OCI-LY7 (cell line): ENCODE data around the gene NDC1. TPM values are rescaled to one million over a fixed set of nuclear protein-coding genes. Genes with fewer than 3 reads are reported as not detected.

Source experiments
- BruUV-seq: library from RNA; stranded (reverse); fragments of 400-500 nt; replicated peaks from 2 replicates; lab custom pipeline; 2021; lab: Mats Ljungman, UMichigan
- CTCF ChIA-PET: fragments of 300-600 bp; sonication (Branson Sonifier 250); formaldehyde crosslinking; loops from one replicate; lab custom pipeline; 2022; ENCODE audit warnings: antibody characterized with exemption; ENCODE audit not compliant: unreplicated experiment; lab: Charles Lee
- POLR2A ChIA-PET: fragments of 300-600 bp; sonication (Branson Sonifier 250); formaldehyde crosslinking; loops from one replicate; lab custom pipeline; 2022; ENCODE audit warnings: antibody characterized with exemption; lab: Charles Lee
- DNase-seq: peaks from one replicate; pipeline ENCODE4 v3.0.0-alpha.2; 2015; ENCODE audit warnings: low spot score
- H2AFZ ChIP-seq: fragments of 200-600 bp; sonication (generic), shearing (Covaris generic); 2 replicates; pipeline ENCODE4 v1.6.1; 2014; ENCODE audit warnings: mild to moderate bottlenecking, antibody characterized with exemption, low read length, moderate library complexity
- H3K27ac ChIP-seq: fragments of 200-600 bp; sonication (generic); 2 replicates; pipeline ENCODE4 v1.5.1; 2014; ENCODE audit warnings: mixed run types, low read depth, mild to moderate bottlenecking, moderate library complexity, low read length, inconsistent platforms; ENCODE audit not compliant: poor library complexity, severe bottlenecking
- H3K36me3 ChIP-seq: fragments of 200-600 bp; sonication (generic); 2 replicates; pipeline ENCODE4 v1.6.1; 2014; ENCODE audit warnings: mild to moderate bottlenecking, antibody characterized with exemption, low read length, moderate library complexity, mixed read lengths; ENCODE audit not compliant: insufficient read depth
- H3K4me1 ChIP-seq: fragments of 200-600 bp; sonication (generic); 2 replicates; pipeline ENCODE4 v1.5.1; 2014; ENCODE audit warnings: mild to moderate bottlenecking, low read length; ENCODE audit not compliant: insufficient read depth, poor library complexity, severe bottlenecking
- H3K4me2 ChIP-seq: fragments of 200-600 bp; sonication (generic); 2 replicates; pipeline ENCODE4 v1.6.1; 2014; ENCODE audit warnings: mild to moderate bottlenecking, low read length
- H3K4me3 ChIP-seq: fragments of 200-600 bp; sonication (generic); 2 replicates; pipeline ENCODE4 v1.5.1; 2014; ENCODE audit warnings: mild to moderate bottlenecking, low read depth, low read length; ENCODE audit not compliant: poor library complexity, severe bottlenecking
- H3K79me2 ChIP-seq: fragments of 200-600 bp; sonication (generic); 2 replicates; pipeline ENCODE4 v1.6.1; 2016; ENCODE audit warnings: low read depth, mild to moderate bottlenecking, low read length, moderate library complexity, mixed read lengths; ENCODE audit not compliant: insufficient read depth
- H3K9me2 ChIP-seq: fragments of 200-600 bp; sonication (generic); 2 replicates; pipeline ENCODE4 v1.6.1; 2016; ENCODE audit warnings: mild to moderate bottlenecking, low read length, mixed read lengths; ENCODE audit not compliant: insufficient read depth
- H3K9me3 ChIP-seq: fragments of 200-600 bp; sonication (generic); 2 replicates; pipeline ENCODE4 v1.6.1; 2014; ENCODE audit warnings: mild to moderate bottlenecking, mixed run types, low read length, mixed read lengths
- H4K20me1 ChIP-seq: fragments of 200-600 bp; sonication (generic); 2 replicates; pipeline ENCODE4 v1.6.1; 2014; ENCODE audit warnings: mild to moderate bottlenecking, antibody characterized with exemption, low read length, moderate library complexity, mixed read lengths; ENCODE audit not compliant: insufficient read depth
- CTCF ChIP-seq: fragments of 200-600 bp; sonication (generic); conservative IDR thresholded peaks from 2 replicates; pipeline ENCODE4 v1.5.1; 2014; ENCODE audit warnings: mild to moderate bottlenecking, antibody characterized with exemption, low read length, moderate library complexity, mixed read lengths
- EZH2phosphoT487 ChIP-seq: fragments of 200-600 bp; sonication (generic); IDR thresholded peaks from 2 replicates; pipeline ENCODE4 v1.6.1; 2018; ENCODE audit warnings: low read depth, borderline replicate concordance, mild to moderate bottlenecking, mixed run types, antibody characterized with exemption, low read length, moderate library complexity, mixed read lengths
- intact Hi-C: fragments of 100-400 bp; cut with micrococcal nuclease; formaldehyde crosslinking; loops from one replicate; pipeline ENCODE4 v1.10.0; 2022; ENCODE audit not compliant: unreplicated experiment
- total RNA-seq, 2 experiments: library from RNA; depleted of rRNA in 1 of 2; stranded (reverse); fragments of >200 nt in 1 of 2; shearing (Covaris generic) in 1 of 2; gene quantifications; 2 replicates each; pipeline ENCODE4 v1.2.3, GENCODE V29; 2014 to 2022

The NDC1 gene
- total RNA-seq, 2 experiments from 2014 or later = 51.8 to 71.5 TPM

DNA sequence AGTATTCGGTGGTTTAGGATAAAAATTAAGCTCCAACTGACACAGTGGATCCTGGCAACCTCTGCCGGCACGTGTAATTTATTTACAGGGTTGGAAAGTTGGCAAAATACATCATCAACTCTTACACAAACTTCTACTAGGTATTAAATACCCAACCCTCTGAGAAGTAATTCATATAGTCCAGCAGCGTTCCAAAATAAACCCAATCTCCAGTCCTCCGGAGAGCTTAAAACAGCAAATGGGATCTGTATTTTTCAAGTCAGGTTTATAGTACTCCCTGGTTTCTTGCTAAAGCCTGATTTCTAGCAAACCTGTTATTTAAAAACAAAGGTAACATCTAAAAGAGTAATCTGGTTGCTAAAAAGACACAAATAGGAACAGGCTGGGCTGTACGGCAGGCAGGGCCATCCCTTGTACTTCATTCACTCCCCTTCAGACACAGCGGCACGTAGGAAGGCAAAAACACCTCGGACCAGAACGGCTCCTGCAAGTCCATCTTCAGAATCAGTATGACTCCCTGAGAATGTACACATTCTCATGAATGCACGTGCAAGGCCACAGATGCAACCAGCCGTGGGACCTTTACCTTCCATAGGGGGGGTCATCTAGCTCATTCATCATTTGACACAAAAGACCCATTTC lies 107.8 kb downstream of the NDC1 start:
- Histone ChIP-seq H3K4me3 (no peak overlapping the region), H3K9me2 (no peaks in the 10 kb centered on the region), H3K9me3 (no peaks in the 10 kb centered on the region), H4K20me1 (no peaks in the 10 kb centered on the region), H3K4me1 (no peaks in the 10 kb centered on the region), H3K27ac (no peak overlapping the region), H3K36me3 (no peaks in the 10 kb centered on the region), H2AFZ (no peak overlapping the region), H3K4me2 (no peak overlapping the region), H3K79me2 (no peaks in the 10 kb centered on the region)
- no peak for DNase-seq
- TF ChIP-seq CTCF = no peak
- no peak for TF ChIP-seq EZH2phosphoT487
- CTCF ChIA-PET = no interaction called here
- intact Hi-C loops = no loop called here
- no TSS peak for BruUV-seq
- POLR2A ChIA-PET = no interaction called here

GRCh38 chr1:53729456-53730223 lies 108.5 kb downstream of the NDC1 start:
- intact Hi-C loops = no loop called here
- ChIA-PET POLR2A (no interaction called here), CTCF (no interaction called here)
- DNase-seq = no peak
- H3K4me2 ChIP-seq = no peak overlapping the region
- TF ChIP-seq EZH2phosphoT487 = no peak
- no peak for TF ChIP-seq CTCF
- no peak overlapping the region for H2AFZ ChIP-seq
- no peaks in the 10 kb centered on the region for H3K79me2 ChIP-seq
- no peak overlapping the region for H3K4me3 ChIP-seq
- no peaks in the 10 kb centered on the region for H3K36me3 ChIP-seq
- BruUV-seq = no TSS peak
- H3K9me2 ChIP-seq = no peaks in the 10 kb centered on the region
- H3K4me1 ChIP-seq = no peaks in the 10 kb centered on the region
- no peaks in the 10 kb centered on the region for H4K20me1 ChIP-seq
- H3K9me3 ChIP-seq = no peaks in the 10 kb centered on the region
- no peak overlapping the region for H3K27ac ChIP-seq
